Glomerular endothelial cell (primary cell): Measurements from ENCODE around the gene SNCAIP. TPM values are rescaled to one million over a fixed set of nuclear protein-coding genes. Genes with fewer than 3 reads are reported as not detected.

Source experiments
- DNase-seq: peaks from one replicate; pipeline ENCODE4 v3.0.0-alpha.2; 2011; ENCODE audit warnings: low read depth, low spot score; ENCODE audit errors: extremely low read depth
- total RNA-seq: library from RNA; depleted of rRNA; stranded (reverse); fragments of >200 nt; gene quantifications from 2 replicates; pipeline ENCODE4 v1.2.3, GENCODE V29; 2015

Gene SNCAIP
- 18.4 and 44.8 TPM in 2 replicates for total RNA-seq

DNA sequence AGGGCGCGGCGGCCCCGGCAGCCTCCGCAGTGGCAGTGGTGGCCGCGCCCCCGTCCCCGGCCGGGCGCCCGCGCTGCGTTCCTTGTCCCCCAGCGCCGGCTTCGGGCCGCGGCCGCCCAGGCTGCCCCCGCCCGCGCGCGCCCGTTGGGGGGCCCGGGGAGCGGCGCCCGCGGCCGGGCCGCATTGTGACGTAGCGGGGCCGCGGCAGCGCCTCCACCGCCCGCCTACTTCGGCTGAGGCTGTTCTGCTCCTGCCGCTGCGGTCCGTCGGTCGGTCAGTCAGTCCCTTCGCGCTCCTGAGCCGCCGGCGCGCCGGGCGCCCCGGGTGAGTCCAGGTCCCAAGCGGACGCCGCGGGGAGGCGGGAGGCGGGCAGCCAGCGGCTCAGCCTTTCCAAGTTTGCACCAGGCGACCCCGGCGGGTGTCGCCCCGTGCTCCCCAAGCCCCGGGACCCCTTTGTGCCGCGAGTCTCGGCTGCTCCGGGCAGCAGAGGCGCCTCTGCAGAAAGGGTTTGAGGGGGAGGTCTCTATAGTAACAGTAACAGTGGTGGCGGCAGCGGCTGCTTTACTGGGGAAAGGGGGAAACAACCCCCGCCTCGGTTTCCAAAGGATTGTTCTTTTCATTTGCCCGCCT is at the start of gene SNCAIP:
TSS of gene SNCAIP (plus strand) at position 277 of the 630 bp plus-strand sequence. CDS start 78,898 bp downstream, outside the sequence.
- no peak for DNase-seq

DNA sequence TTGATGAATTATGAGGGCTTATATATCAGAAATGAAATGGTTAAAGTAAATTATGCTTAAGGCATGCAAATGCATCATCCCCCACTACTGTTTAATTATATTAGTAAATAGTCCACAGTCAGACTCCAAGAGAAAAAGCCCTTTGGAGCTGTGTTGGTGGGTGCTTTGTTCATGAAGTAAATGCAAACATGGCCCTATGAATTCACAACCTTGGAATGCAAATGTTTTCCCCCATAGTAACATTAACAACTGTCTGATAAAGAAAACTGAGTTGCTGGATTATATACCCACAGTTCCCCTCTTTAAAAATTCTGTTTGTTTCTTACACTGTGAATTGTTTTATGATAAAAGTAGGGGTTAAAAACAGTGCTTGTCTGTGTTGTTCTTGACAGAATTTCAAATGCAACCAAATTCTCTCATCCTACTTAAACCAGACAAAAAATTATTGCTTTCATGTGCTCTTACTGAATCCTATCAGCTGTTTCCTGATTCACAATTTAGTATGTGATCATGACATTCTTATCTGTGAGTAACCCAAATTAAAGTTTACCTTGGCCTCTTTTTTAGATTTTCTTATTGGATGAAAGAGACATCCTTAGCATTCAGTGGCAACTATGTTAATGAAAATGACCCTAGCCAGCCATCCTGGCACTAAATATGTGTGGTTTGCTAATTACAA is 48.5 kb upstream of the SNCAIP start:
- DNase-seq: no peak

GRCh38 chr5:122264610-122265009 is 47.4 kb upstream of the SNCAIP start:
- no peak for DNase-seq

DNA sequence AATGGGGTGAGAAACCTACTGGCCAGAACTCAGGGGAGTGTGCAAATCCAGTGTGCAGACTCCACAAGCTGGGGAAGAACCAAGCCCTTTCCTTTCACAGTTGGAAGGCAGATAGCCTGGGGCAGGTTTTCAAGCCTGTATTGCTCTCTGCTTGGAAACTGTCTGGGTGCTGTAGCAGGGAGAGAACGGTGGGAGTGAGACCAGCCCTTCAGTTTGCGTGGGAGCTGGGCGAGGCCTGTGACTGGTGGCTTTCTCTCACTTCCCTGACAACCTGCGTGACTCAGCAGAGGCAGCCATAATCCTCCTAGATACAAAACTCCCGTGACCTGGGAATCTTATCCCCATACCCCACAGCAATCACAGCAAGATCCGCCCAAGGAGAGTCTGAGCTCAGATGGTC is 44.9 kb upstream of the SNCAIP start:
- DNase-seq: no peak

- DNase-seq: no peak
Measured at GRCh38 chr5:122273696-122274095, 38.3 kb upstream of the SNCAIP start.

- no peak for DNase-seq
Measured at GRCh38 chr5:122283592-122283991, 28.4 kb upstream of the SNCAIP start.

DNA sequence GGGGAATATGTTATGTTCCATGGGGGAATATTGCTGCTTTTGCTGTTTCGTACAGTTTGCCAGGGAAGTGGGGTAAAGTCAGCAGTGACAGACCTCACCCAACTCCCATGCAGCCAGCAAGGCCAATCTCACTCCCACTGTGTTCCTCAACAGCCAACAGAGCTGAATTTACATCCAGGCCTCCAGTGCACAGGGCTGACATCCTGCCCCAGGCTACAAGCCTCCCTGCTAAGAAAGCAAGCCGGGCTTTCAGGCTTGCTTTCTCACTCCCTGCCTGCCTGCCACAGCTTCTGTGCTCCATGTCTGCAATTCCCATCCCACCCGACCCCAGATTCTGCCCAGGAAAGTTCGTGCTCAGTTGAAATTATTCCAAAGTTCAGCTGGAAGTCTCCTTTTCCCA is 25.5 kb upstream of the SNCAIP start:
- no peak for DNase-seq

DNA sequence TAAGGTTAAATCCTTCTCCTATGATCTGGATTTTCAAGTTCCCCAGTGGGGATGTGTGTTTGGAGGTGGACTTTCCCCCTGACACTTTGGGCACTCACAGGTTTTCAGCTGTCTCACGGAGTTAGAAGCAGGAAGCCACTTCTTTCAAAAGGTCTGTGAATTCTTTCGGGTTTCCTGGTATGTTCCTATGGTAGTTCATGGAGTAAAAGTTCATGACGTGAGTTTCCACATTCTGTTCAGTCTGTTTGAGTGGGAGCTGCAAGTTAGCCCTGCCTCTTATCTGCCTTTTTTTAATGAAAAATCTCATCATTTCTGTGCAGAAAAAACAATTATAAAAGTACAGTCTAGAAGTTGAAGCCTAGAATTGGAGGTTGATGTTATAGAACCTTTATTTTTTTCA is 24.9 kb upstream of the SNCAIP start:
- DNase-seq: no peak

GRCh38 chr5:122291000-122291901 is 20.8 kb upstream of the SNCAIP start:
- DNase-seq: no peak

- no peak for DNase-seq
Measured at GRCh38 chr5:122292332-122292731, 19.7 kb upstream of the SNCAIP start.

DNA sequence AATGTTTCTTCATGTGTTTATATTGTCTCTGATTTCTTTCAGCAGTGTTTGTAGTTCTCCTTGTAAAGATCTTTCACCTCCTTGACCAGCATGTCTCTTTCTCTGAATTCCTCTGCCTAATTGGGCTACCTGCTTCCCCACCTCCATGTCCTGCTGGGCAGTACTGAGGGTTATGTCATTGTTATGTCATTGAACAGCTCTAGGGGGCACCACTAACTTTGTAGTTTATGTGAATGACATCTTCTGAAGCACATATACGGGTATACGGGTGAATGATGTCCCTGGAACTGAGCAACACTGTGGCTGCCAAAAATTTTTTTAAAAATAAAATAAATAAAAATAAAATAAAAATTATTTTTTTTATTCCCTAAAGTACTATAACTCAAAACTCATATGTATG is 16.9 kb upstream of the SNCAIP start:
- DNase-seq: no peak

GRCh38 chr5:122296871-122297270 is 15.2 kb upstream of the SNCAIP start:
- no peak for DNase-seq

GRCh38 chr5:122297587-122298298 is 14.3 kb upstream of the SNCAIP start:
- DNase-seq: no peak

DNA sequence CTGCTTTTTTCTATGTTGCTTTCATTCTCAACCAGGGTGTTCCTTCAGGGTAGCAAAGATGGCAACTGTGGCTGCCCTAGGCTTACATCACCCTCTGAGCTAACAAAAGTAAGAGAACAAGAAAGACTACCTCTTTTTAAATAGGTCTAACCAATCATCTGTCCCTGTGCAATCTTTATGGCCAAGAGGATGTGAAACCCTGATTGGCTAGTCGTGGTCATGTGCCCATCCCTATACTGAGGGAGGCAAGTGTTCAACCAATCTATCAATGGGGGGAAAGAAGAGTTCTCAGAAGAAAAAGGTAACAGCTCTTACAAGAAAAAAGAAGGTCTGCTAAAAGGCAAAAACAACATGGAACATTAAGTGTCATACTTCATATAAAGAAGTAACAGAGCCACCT is 11.7 kb upstream of the SNCAIP start:
- no peak for DNase-seq

DNA sequence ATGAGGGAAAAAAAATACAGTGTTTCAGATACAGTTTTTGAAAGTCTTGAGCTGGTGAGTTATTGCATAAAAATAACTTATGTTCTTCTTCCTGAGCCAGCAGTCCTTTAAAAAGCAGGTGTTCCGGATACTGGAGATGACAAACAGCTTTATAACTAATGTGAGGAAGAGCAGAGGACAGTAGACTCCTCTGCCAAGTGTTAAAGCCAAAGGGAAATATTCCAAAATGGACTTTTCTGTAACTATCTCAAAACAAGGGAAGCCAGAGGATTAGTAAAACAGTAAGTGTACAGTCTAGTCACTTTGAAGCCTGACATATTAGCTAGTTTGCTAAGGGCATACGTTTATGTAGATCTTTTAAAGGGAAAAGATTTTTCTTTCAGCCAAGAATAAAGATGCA is 11.0 kb upstream of the SNCAIP start:
- no peak for DNase-seq

DNA sequence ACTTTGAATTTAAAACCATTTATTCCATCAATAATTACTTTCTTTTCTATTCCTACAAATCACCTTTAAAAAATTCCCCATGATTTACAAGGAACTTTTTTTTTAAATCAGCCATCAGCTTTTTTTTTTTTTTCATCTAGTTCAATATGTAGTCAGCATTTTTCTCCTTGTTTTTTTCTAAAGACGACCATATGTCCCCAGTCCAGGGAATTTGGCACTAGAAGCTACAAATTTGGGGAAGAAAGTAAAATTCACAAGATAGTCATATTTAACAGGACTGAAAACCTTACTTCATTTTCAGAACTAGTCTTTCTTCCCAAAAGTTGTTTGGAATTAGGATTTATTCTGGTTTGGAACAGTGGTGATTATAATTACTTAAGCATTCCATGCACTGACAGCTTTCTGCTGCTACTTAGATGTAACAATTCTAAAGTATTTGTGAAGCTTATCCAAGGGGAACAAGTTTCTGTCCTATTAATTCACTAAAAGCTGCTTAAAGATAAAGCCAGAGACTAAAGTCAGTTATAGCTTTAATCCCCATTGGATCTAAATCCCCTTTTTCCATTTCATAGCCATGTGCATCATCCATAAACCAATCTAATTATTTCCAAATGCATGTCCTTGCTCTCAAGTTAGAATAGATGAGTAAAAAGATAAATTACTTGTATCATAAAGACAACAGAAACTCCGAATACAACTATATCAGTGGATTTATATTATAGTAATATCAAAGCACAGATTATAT is 7.4 kb upstream of the SNCAIP start:
- no peak for DNase-seq

GRCh38 chr5:122306461-122306860 is 5.6 kb upstream of the SNCAIP start:
- no peak for DNase-seq

DNA sequence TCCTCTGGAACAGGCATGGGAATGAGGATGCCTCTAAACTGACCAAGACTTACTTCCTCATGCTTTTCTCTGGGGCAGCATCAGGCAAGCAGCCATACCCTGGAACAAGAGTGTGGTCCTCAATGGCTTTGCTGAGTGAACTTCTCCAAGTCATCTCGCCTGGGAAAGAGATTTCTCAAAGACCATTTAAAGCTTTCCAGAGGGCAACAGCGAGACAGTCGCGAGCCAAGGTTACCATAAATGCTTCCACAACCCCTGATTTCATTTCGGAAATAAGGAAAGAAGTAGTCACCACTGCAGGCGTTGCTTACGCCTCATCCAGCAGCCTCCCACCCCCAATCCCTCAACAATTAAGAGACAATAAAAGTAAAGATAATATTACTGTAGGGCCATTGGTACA is 1.1 kb upstream of the SNCAIP start:
- no peak for DNase-seq

GRCh38 chr5:122311497-122311960 is 508 bp upstream of the SNCAIP start:
- no peak for DNase-seq
